Epithelial cell of proximal tubule (primary cell): ENCODE measurements around the gene ALPK3. TPM values are rescaled to one million over a fixed set of nuclear protein-coding genes. Genes with fewer than 3 reads are reported as not detected.

ENCODE experiments used
- DNase-seq: peaks from one replicate; pipeline ENCODE4 v3.0.0-alpha.2; 2011; ENCODE audit warnings: low read depth
- H3K4me3 ChIP-seq: 2 replicates; pipeline ENCODE4 v1.5.1; 2011; ENCODE audit warnings: low read depth, mild to moderate bottlenecking, low read length
- CTCF ChIP-seq: conservative IDR thresholded peaks from 2 replicates; pipeline ENCODE4 v1.5.1; 2012; ENCODE audit warnings: low read depth, mild to moderate bottlenecking, low read length
- total RNA-seq: library from RNA; depleted of rRNA; stranded (reverse); fragments of >200 nt; gene quantifications from 2 replicates; pipeline ENCODE4 v1.2.3, GENCODE V29; 2015

ALPK3 gene, protein sequence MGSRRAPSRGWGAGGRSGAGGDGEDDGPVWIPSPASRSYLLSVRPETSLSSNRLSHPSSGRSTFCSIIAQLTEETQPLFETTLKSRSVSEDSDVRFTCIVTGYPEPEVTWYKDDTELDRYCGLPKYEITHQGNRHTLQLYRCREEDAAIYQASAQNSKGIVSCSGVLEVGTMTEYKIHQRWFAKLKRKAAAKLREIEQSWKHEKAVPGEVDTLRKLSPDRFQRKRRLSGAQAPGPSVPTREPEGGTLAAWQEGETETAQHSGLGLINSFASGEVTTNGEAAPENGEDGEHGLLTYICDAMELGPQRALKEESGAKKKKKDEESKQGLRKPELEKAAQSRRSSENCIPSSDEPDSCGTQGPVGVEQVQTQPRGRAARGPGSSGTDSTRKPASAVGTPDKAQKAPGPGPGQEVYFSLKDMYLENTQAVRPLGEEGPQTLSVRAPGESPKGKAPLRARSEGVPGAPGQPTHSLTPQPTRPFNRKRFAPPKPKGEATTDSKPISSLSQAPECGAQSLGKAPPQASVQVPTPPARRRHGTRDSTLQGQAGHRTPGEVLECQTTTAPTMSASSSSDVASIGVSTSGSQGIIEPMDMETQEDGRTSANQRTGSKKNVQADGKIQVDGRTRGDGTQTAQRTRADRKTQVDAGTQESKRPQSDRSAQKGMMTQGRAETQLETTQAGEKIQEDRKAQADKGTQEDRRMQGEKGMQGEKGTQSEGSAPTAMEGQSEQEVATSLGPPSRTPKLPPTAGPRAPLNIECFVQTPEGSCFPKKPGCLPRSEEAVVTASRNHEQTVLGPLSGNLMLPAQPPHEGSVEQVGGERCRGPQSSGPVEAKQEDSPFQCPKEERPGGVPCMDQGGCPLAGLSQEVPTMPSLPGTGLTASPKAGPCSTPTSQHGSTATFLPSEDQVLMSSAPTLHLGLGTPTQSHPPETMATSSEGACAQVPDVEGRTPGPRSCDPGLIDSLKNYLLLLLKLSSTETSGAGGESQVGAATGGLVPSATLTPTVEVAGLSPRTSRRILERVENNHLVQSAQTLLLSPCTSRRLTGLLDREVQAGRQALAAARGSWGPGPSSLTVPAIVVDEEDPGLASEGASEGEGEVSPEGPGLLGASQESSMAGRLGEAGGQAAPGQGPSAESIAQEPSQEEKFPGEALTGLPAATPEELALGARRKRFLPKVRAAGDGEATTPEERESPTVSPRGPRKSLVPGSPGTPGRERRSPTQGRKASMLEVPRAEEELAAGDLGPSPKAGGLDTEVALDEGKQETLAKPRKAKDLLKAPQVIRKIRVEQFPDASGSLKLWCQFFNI (N-terminal part only)
- 24.7 and 30.8 TPM in 2 replicates for total RNA-seq

DNA sequence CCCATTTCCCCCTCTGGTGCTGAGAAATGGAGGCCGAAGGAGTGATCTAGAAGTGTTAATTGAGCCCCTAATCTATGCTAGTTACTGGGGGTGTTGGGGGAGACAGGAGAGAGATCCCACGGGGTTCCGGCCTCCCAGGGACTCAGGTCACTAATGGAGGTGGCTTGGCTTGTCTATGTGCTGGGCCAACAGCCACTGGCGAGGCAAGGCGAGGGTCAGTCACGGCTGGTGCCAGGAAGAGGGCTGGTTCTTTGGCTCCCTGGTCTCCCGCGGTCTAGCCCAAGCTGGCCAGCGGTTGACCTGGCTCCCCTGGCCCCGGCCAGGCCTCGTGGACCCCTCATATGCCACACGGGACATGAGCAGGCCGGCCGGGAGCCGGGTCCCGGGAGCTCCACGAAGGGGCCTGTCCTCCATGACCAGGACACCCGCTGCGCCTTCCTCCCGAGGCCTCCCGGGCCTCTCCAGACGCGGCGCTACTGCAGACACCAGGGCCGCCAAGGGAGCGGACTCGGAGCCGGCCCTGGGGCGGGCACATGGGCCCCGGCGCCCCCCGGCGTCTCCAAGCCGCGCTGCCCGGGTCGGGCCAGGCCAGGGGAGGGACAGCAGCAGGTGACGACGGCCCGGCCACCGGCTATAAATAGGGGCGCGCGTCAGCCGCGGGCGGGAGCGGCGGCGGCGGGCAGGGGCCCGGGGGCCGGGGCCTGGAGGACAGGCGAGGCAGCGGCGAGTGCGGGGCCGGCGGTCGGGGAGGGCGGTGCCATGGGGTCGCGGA, at the start of gene ALPK3:
TSS of gene ALPK3 (plus strand) at position 663 of the 772 bp plus-strand sequence. CDS start at position 760, 97 bp downstream.
- DNase-seq, result no peak
- no peak for TF ChIP-seq CTCF
- peak within 1 kb of the TSS; percentile 42 for H3K4me3 ChIP-seq

DNA sequence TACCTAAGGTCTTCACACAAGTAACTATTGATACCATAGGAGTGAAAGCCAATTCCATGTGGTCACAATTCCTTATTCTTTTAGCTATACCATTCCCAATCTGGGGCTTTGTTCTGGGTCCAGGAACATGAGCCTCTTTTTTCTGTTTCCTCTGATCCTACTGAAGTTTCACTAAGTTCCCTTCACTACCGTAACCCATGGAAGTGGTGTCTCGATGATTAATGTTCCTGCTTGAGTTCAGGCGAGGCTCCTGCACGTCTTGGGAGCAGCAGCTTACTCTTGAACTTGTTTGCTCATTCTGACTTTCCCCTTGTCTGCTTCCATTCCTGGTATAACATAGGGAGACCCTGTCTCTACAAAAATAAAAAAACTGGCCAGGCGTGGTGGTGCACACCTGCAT, 45.1 kb upstream of the ALPK3 start:
- no peak for DNase-seq
- TF ChIP-seq CTCF, result no peak
- no peak overlapping the region for H3K4me3 ChIP-seq

GRCh38 chr15:84772467-84772866, 44.7 kb upstream of the ALPK3 start:
- TF ChIP-seq CTCF, result no peak
- no peak overlapping the region for H3K4me3 ChIP-seq
- no peak for DNase-seq

DNA sequence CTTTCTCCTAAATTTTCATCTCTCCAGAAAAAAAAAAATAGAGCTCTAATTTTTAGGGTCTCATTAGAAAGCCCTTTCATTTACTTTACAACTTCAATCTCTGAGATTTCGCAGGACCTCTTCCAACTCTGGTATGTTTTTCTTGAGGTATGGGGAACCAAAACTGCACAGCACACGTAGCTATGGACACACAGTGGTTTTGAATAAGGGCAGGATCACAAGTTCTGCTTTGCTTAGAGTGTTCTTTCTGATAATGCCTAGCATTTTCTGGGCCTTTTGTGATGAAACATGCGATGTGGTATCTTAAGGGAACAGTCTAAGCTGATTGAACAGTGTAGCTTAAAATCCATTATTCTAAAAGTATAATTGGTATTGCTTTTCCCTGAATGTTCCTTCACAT, 43.4 kb upstream of the ALPK3 start:
- TF ChIP-seq CTCF, result no peak
- no peak for DNase-seq
- H3K4me3 ChIP-seq, result no peak overlapping the region

- TF ChIP-seq CTCF, result no peak
- no peak for DNase-seq
- no peak overlapping the region for H3K4me3 ChIP-seq
These were observed 41.2 kb upstream of the ALPK3 start for GRCh38 chr15:84775867-84776449.
